GM12892 (cell line): ENCODE data around the gene WDR35.
"Not testable (repeated sequence)": the region's sequence is repeated elsewhere in the genome, so short reads cannot be mapped to it uniquely, and the experiment has no call there.

ENCODE experiments used
- DNase-seq: peaks from one replicate; pipeline ENCODE4 v3.0.0; 2011; ENCODE audit not compliant: insufficient read length
- FAIRE-seq: peaks from 2 replicates; lab custom pipeline; 2011; peaks lifted over from hg19 to GRCh38; lab: Jason Lieb, UNC
- POLR2A ChIP-seq: IDR thresholded peaks from 2 replicates; pipeline ENCODE4 v1.6.1; 2011; ENCODE audit warnings: low read depth, low read length, control low read depth
- POLR2AphosphoS5 ChIP-seq: IDR thresholded peaks from 2 replicates; pipeline ENCODE4 v1.6.1; 2011; ENCODE audit warnings: low read depth, low read length, control low read depth
- TAF1 ChIP-seq: IDR thresholded peaks from 2 replicates; pipeline ENCODE4 v1.6.1; 2011; ENCODE audit warnings: low read depth, mild to moderate bottlenecking, control low read depth, low read length, borderline replicate concordance

WDR35 gene

GRCh38 chr2:19881221-19881907 lies 108.5 kb downstream of the WDR35 start:
- no peak for DNase-seq
- TF ChIP-seq POLR2AphosphoS5 (no peak), TAF1 (no peak), POLR2A (no peak)
- FAIRE-seq = no peak

GRCh38 chr2:19880191-19880590 lies 109.7 kb downstream of the WDR35 start:
- not testable (repeated sequence) for DNase-seq, FAIRE-seq

- FAIRE-seq (no peak), DNase-seq (no peak)
- TF ChIP-seq POLR2AphosphoS5 (no peak), POLR2A (no peak), TAF1 (no peak)
Measured at GRCh38 chr2:19879120-19879519, 110.8 kb downstream of the WDR35 start.

GRCh38 chr2:19878268-19879046 lies 111.4 kb downstream of the WDR35 start:
- DNase-seq (no peak), FAIRE-seq (no peak)
- no peak for TF ChIP-seq POLR2A
- TF ChIP-seq POLR2AphosphoS5 = no peak
- no peak for TF ChIP-seq TAF1

GRCh38 chr2:19876751-19877150 lies 113.2 kb downstream of the WDR35 start:
- no peak for TF ChIP-seq POLR2AphosphoS5
- DNase-seq (no peak), FAIRE-seq (no peak)

GRCh38 chr2:19875280-19875679 lies 114.6 kb downstream of the WDR35 start:
- TF ChIP-seq POLR2A = no peak
- TF ChIP-seq TAF1 = no peak
- TF ChIP-seq POLR2AphosphoS5 = no peak
- DNase-seq = no peak
- FAIRE-seq = no peak

GRCh38 chr2:19874726-19875125 lies 115.2 kb downstream of the WDR35 start:
- no peak for TF ChIP-seq POLR2AphosphoS5
- FAIRE-seq (no peak), DNase-seq (no peak)

GRCh38 chr2:19873014-19873413 lies 116.9 kb downstream of the WDR35 start:
- DNase-seq (no peak), FAIRE-seq (no peak)
- no peak for TF ChIP-seq TAF1

GRCh38 chr2:19872302-19872701 lies 117.6 kb downstream of the WDR35 start:
- DNase-seq = no peak
- TF ChIP-seq TAF1 (no peak), POLR2AphosphoS5 (no peak), POLR2A (no peak)
- FAIRE-seq = no peak

GRCh38 chr2:19871836-19872235 lies 118.1 kb downstream of the WDR35 start:
- TF ChIP-seq TAF1 (no peak), POLR2AphosphoS5 (no peak), POLR2A (no peak)
- FAIRE-seq = no peak
- DNase-seq = no peak

GRCh38 chr2:19870792-19871191 lies 119.1 kb downstream of the WDR35 start:
- DNase-seq (no peak), FAIRE-seq (no peak)
- TF ChIP-seq TAF1 (no peak), POLR2AphosphoS5 (no peak), POLR2A (no peak)

GRCh38 chr2:19868701-19869580 lies 121.0 kb downstream of the WDR35 start:
- DNase-seq = peak; percentile 57
- FAIRE-seq = peak; percentile 17
- TF ChIP-seq POLR2A (no peak), POLR2AphosphoS5 (no peak), TAF1 (no peak)
